Jurkat, Clone E6-1 (cell line): ENCODE results near the gene C1orf116.

ENCODE experiments used
- DNase-seq: peaks from one replicate; pipeline ENCODE4 v3.0.0-alpha.2; 2011; ENCODE audit warnings: low read depth, low spot score
- H3K4me3 ChIP-seq: 2 replicates; pipeline ENCODE4 v1.5.1; 2011; ENCODE audit warnings: mild to moderate bottlenecking, low read length, control low read depth, moderate library complexity

C1orf116 gene

DNA sequence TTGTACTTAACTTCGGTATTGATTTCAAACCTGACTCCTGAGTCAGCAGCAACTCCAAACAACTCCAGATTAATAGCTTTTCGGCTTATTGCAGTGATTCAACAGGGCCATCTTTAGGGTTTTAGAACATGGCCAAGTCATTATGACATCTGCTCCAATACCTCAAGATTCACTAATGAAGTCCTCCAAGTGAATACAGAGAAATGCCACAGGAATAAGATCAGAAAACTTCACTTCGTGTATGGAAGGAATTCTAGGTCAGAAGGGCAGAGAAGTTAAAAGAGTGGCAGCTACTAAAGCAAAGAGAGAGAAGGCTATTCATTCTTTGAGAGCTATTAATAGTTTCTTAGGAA is 7.6 kb upstream of the C1orf116 start:
- no peak for DNase-seq
- no peak overlapping the region for H3K4me3 ChIP-seq

DNA sequence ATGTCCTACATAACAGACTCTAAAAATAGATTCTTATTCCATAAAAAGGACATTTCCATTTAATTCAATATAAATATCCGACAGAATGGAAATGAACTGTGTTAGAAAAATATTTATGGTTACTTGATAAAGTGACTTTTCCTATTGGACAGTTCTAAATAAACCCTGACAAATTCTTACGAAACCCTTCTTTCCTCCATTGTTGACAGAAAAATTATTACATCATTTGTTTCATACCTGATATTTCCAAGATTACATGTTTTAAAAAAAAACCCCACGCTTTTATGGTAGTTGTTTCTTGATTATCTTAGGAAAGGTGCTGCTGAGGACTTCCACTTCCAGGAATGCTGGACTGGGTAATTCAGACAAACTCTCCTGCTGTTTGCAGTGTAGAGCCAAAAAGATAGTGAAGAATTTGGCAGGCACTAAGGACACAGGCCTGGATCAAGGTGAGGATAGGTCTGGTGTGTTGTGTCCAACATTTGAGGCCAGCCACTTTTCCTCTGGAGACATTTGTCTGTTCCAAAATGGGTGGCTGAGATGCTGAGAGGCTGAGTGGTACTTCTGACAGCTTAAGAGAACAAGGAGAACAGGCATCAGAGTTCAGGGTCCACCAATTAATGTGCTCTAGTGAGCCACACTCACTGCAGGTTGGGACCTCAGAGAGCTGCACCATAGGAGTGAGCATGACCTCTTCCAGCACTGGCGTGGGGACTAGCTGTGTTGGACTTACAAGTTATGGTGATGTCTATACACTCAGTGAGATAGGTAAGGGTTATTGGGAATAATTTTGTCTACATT is 7.0 kb upstream of the C1orf116 start:
- no peak overlapping the region for H3K4me3 ChIP-seq
- no peak for DNase-seq

DNA sequence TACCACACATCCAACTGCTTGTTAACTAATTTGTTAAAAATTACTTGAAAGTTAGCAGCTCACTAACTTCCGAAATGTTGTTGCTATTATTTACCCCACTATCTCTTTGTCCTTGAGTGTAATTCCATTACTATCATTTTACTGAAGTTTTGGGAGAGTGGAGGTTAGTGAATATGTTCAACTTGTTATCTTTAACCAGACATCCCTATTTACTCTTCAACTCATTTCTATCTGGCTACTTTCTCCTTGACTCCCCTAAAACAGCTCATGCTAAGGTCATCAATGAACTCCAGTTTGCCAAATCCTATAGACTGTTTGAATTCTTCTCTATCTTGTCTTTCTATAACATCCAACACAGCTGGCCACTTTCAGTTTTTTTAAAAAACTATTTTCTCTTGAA is 4.3 kb upstream of the C1orf116 start:
- DNase-seq, result no peak
- no peak overlapping the region for H3K4me3 ChIP-seq

DNA sequence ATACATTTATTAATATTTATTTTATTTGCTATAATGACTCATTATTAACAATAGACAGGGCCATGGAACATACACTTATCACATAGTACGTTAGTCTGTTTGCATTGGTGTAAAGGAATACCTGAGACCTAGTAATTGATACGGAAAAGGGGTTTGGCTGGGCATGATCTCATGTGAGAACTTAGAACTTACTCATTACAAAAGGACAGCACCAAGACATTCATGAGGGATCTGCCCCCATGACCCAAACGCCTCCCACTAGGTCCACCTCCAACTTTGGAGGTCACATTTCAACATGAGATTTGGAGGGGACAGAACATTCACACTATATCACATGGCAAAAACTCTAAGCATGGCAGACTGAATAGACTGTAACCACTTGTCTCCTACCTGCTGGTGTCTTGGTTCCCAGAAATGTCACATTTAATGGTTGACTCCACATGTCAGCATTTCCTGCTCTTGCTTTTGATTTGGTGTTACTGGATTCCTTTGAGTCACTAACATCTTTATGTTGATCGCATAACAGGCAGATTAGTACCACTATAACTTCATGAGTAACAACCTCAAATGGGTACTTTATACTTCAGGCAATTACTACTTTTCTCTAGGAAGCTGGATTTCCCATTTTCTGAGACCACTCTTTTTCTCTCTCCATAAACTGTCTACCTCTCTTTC is 3.5 kb upstream of the C1orf116 start:
- no peak for DNase-seq
- no peak overlapping the region for H3K4me3 ChIP-seq

DNA sequence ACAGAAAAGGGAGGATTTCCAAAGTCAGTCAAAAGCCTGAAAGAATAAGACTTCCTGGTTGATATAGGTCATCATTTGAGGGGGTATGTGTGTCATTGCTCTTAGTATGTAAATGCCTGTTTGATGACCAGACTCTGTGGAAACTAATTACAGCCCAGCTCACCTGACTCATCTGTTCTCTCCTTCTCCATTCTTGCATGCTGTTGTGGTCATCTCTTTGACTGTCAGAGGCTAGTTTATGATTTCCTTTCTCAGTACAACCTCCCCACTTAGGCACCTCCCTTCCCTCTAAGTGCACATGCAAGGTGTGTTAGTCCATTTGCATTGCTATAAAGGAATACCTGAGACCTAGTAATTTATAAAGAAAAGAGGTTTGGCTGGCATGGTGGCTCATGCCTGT is 2.4 kb upstream of the C1orf116 start:
- H3K4me3 ChIP-seq, result no peak overlapping the region
- no peak for DNase-seq

DNA sequence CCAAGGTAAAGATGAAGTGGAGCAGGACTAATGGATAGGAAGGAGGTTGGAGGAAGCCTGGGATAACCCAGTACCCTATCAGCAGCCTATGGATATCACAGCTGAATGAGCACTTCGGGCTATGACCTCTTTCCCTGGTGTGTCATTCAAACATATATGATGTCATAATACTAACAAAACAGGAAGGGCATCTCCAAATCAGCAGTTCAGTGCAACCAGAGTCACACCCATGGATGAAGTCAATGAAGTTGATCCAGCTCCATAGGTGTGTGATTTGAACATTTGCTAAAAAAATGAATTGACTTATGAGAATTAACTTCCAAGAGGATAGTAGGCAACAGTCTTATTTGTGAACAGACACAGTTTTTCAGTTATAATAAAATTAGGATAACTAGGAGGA is 1.7 kb upstream of the C1orf116 start:
- no peak for DNase-seq
- no peak overlapping the region for H3K4me3 ChIP-seq

DNA sequence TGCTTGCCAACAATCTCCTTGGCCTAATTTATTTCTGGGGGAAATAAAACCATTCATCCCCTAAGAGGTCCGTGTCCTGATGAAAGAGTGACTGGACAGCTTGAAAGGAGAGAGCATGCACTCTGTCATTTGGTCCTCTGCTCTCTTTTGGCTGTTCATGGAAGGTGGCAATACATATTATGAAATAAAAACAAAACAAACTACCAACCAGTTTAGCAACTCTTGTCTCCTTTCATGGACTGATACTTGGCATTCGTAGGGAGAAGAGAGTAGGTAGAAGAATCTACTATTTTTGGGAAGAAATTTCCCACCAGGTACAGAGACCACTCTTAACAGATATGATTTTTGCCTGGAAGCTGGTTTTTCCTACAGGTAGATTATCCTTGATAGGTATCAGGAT is 746 bp upstream of the C1orf116 start:
- no peak for DNase-seq
- H3K4me3 ChIP-seq, result no peak overlapping the region

DNA sequence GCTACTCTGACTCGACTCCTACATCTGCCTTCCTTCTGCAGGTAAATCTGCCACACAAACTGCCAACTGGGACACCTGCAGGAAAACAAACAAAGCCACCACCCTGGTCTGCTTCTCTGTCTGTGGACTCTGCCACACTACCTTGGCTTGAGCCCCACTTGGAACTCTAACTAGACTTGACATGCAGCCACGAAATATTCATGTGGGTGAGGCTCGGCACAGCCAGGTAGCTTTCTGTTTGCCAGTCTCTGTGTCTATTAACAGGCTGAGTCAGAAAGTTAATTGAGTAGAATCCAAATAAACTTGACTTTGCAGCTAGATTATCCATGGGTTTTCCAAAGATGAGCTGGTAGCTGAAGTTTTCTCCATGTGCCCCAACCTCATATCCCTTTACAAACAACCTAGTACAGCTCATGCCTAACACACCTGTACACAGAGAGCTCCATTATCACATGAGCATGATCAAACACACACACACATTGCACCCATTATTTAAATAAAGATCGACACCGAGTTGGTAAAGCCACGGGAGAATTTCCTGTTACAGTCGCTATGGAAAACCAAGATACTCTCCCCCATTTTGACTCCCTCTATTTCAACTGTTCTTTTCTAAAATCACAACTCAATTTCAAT is 808 bp downstream of the C1orf116 start:
- no peak for DNase-seq

DNA sequence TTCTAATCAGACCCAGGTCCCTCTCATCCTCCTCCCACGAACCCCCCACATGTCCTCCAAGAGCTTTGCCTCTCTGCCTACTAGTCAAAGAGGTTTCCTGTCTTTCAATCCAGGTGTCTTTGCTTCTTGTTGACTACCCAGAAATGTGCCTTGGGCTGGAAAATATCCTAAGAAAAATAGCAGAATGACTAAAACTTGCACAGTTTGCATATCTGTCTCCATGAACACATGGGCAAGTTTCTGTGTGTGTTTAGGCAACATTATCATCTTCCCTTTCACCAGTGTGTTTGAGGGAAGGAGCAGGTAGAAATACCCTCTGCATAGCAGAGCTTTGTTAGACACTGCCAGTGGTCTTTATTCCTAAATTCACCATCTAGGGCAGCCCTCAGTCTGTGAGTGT is 1.5 kb downstream of the C1orf116 start:
- H3K4me3 ChIP-seq, result no peak overlapping the region

More for the DNA sequence above, 808 bp downstream of the C1orf116 start:
- no peak overlapping the region for H3K4me3 ChIP-seq

DNA sequence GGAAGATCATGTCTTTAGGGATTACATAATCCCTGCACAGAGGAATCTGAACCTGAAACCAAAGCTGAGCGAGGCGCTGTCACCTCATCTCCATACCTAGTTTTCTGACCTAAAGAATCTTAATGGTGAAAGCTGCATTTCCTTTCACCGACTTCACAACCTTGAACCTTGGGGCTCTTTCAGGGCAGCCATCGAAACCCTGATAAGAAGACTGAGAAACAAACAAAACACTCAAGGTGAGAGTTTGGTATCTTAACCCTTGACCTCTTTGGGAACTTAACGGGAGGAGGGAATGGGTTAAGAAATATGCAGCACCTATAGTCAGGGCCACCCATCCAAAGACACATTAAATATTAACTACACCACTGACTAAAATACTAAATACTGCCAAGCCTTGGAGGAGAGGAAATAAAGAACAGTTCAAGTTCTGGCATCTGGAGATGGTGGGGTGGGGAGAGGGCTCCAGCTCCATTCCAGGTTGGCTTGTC is 2.0 kb downstream of the C1orf116 start:
- no peak for DNase-seq

More for the DNA sequence above, 1.5 kb downstream of the C1orf116 start:
- no peak for DNase-seq

DNA sequence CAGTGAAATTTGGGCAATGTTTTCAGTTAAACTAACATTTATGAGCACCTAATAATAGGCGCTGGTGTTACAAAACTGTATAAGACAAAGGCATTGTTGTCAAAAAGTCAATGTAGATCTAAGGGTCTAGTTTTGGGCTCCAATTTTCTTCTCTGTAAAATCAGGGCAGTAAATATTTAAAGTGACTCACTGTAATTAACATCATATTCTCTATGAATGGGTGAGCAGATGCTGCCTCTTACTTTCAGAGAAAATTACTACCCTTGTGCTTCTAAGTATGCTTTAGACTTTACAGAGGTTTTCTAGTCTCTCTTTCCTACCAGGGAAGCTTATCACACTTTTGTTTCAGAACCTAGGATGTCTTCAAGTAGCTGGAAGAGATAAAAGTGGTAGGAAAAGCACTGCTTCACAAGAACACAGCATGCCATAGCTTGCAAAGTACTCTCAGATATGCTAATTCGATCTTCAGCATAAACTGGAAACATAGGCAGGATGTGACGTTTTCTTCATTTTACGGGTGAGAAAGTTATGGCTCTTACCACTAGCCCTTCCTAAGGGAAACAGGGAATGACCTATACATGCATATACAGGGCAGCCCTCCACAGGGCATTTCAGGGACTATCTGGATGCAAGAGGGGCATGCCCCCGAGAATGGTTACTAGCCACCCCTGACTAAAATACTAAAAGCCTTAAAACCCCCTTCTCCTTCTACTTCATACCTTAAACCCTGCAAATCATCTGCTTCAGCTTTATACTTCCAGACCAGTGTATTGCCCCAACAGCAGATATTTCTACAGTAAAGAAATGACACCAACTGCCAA is 2.6 kb downstream of the C1orf116 start:
- H3K4me3 ChIP-seq, result no peak overlapping the region
- no peak for DNase-seq

More for the DNA sequence above, 2.0 kb downstream of the C1orf116 start:
- no peak overlapping the region for H3K4me3 ChIP-seq

DNA sequence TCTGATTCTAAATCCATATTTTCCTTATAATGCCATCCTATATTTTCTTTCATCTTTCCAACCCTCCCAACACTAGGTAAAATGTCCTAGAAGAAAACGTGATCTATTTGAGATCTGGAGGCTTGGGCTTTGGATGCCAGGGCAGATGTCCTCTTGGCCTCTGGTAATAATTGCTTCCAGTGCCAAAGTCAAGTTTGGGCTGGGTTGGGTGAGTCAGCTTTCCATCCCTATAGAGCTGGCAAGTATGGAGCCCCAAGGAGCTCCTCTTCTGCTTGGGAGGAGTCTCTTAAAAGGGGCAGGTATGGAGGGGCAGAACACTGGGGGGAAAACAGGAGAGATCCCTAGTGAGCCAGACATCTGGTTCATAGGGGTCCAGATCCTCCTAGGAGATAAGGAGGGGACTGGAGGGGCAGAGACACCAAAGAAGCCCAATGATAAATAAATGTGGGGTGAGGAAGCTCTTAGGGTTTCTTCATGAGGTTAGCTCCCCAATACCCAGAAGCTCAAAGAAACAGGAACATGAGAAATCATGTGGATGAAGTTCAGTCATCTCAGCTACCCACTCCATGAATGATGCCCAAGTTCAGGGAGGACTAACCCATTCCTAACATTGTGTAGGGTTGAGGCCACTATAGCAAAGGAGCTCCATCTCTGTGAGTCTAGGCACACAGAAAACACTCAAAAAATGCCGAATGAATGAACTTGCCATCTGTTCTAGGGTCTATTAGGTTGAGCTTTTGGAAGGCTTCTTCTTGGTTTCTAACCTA is 3.5 kb downstream of the C1orf116 start:
- H3K4me3 ChIP-seq, result no peak overlapping the region
- DNase-seq, result no peak

DNA sequence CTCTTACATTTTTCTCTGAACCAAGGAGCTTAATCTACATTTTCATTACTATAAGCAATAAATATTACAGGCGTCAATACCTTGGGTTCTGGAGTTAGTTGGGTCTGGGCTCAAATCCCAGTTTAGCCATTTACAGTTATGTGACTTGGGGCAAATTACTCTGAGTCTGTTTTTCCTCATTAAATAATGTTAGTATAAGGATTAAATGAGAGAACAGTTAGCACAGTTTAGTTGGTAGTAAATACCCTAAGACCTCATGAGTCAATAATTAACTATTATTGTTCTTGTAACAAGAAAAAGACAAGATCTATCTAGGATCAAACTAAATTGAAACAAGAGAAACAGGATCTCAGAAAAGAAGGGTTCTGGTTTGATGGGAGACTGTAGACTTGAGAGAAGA is 4.6 kb downstream of the C1orf116 start:
- DNase-seq, result no peak
- no peak overlapping the region for H3K4me3 ChIP-seq

DNA sequence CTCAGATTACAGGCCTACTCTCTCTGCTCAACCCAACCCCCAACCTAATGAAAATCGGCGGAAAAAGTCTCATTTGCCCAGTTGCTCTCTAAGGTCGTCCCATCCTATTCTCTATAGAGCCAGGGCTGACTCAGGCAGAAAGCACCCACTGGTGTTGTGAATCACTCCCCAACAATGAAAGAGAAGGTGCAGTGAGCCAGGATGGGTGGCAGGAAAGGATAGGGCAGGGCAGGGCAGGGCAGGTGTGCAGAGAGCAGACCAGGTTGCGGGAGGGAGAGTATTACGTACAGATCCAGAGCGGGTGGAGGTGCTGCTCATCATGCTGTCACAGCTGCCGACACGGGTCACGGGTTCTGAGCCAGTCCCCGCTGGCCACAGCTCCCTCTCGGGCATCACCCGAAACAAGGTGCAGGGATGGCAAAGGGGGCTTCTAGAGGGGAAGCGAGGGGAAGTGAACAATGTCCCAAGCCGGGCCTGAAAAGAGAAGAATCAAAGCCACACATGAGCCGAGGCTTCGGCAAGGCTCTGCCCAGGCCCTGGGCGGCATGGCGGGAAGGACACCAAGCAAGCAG is 5.3 kb downstream of the C1orf116 start:
- H3K4me3 ChIP-seq, result no peak overlapping the region
- no peak for DNase-seq

DNA sequence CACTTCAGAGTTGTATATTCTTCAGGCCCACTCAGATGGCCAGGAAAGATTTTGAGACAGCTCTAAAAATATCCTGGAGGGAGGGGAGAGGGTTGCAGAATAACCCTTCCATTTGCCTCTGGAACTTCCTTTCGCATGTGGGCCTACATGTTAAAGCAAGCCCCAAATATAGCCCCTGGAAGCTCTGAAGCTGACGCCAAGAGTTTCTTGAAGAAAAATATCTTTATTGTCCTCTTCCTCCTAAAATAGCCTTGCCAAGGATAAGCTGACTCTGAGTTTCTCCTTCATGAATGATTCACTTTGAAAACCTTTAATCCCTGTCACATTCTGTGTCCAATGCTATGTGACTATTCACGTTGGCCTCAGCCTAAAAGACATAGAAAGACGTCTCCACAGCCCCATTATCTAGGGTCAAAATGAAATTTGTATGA is 6.4 kb downstream of the C1orf116 start:
- DNase-seq, result no peak
- no peak overlapping the region for H3K4me3 ChIP-seq

DNA sequence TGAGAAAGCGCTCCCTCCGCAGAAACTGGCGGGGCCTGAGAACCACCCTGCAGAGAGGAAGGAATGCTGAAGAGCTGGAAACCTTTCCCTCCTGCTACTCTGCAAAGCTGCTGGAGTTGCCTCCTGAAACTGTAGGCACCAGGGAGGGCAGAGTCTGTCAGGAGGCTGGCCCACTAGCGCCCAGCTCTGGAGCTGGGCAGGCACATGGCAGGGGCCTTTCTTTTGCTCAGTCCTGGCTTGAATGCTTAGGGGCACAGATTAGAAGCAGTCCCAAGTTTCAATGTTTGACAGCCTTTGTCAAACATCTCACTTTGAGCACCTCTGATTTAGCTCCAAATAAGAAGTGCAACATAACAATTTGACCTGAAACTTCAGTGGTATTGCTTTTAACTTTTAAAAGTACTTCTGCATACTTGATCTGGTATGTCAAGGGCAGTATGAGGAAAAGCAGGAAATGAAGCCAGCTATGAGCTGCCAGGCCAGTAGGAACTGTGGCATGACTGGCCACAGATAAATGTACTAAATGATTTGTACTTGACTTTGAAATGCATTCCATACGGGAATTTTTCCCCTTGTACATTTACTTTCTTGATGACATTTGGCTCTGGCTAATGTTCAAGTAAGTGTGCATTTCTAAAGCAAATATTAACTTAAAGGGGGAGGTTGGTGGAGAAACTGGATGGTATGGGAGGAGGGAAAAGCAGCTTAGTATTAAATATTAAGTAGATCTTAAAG is 7.2 kb downstream of the C1orf116 start:
- H3K4me3 ChIP-seq, result no peak overlapping the region
- DNase-seq, result no peak

DNA sequence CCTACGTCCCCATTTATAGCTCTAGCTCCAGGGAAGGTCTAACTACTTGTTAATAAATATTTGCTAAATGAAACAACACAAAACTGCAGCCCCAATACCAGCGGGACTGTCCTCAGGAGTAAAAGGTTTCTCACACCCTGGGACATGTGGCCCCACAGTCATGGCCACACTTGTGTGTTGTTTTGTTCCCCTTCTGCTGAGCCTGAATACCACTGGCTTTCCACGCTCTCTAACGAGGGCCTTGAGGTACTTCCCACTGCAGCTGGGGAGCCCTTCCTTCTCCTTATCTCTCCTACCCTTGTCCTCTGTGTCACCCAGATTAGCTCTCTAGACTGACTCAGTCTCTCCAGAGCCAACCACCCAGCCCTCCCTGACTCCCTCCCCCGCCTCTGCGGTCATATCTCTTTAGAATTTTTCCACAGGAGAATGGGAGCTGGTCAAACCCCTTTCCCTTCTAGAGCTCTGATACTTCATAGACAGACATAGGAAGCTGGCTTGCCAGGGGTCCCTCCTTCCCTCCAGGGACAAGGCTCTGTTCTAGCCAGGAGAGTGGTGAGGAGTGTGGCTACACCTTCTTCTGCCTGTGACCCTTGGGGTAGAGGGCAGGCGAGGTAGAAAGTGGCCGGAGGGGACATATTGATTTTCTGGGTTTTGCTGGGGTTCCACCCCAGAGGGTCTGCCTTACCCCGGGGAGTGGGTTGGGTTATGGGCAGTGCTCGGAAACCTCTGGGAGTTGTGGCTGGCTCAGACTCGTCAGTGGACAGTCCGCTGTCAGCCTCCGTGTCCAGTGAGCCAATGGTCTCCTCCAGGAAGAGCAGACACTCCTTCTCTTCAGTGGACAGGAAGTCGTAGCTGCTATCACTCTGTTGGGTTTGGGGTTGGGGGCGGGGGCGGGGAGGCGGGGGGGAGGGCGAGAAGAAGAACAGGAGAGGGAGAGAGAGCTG is 8.1 kb downstream of the C1orf116 start:
- H3K4me3 ChIP-seq, result no peak overlapping the region
- no peak for DNase-seq
